ENCODE results near the gene ARL2. TPM values are rescaled to one million over a fixed set of nuclear protein-coding genes. Genes with fewer than 3 reads are reported as not detected.
A peak's percentile ranks its signal among the peaks of the same experiment; 100 is the strongest.

ARL2 gene
- total RNA-seq, 4 donors from 2014 or later: 64.4 to 103 (median 77.2) TPM

- Histone ChIP-seq H3K4me3 (peak overlapping the region; percentile 48 to 85 (median 77)), H3K27ac (peak overlapping the region; percentile 90 to 99 (median 98)), H3K36me3 (peaks cover 0 to 6% (median 0%) of the 10 kb centered on the region in 3 donors), H3K9me3 (no peaks in the 10 kb centered on the region), H3K27me3 (no peaks in the 10 kb centered on the region), H3K4me1 (peaks cover 2 to 22% (median 7%) of the 10 kb centered on the region in 4 donors)
- DNase-seq: peak; percentile 93 to 97 (median 95)
- TF ChIP-seq POLR2A (IDR thresholded peaks at IDR 0.05) (peak; percentile 63 to 70), CTCF (IDR thresholded peaks at IDR 0.05) (peak; percentile 62 to 95 (median 84))
Measured at GRCh38 chr11:65013130-65013887, 651 bp upstream of the ARL2 start.

GRCh38 chr11:65014726-65015227 is 817 bp downstream of the ARL2 start:
- no peaks in the 10 kb centered on the region for H3K27me3 ChIP-seq
- DNase-seq: no peak
- peaks cover 2 to 22% (median 7%) of the 10 kb centered on the region in 4 donors for H3K4me1 ChIP-seq
- H3K4me3 ChIP-seq: peak overlapping the region; percentile 48 to 85 (median 77)
- TF ChIP-seq POLR2A (IDR thresholded peaks at IDR 0.05) (no peak), CTCF (IDR thresholded peaks at IDR 0.05) (no peak)
- H3K9me3 ChIP-seq: no peaks in the 10 kb centered on the region
- peaks cover 0 to 13% (median 0%) of the 10 kb centered on the region in 3 donors for H3K36me3 ChIP-seq
- peak overlapping the region; percentile 90 to 99 (median 98) for H3K27ac ChIP-seq

GRCh38 chr11:65016705-65017104 is 2.7 kb downstream of the ARL2 start:
- peaks cover 0 to 24% (median 0%) of the 10 kb centered on the region in 3 donors for H3K36me3 ChIP-seq
- no peak for DNase-seq
- no peak overlapping the region for H3K4me3 ChIP-seq
- H3K27ac ChIP-seq: no peak overlapping the region
- peaks cover 2 to 22% (median 7%) of the 10 kb centered on the region in 4 donors for H3K4me1 ChIP-seq
- TF ChIP-seq POLR2A (IDR thresholded peaks at IDR 0.05) (no peak), CTCF (IDR thresholded peaks at IDR 0.05) (no peak)
- no peaks in the 10 kb centered on the region for H3K9me3 ChIP-seq
- H3K27me3 ChIP-seq: no peaks in the 10 kb centered on the region

- Histone ChIP-seq H3K36me3 (peaks cover 0 to 24% (median 0%) of the 10 kb centered on the region in 3 donors), H3K27me3 (no peaks in the 10 kb centered on the region), H3K27ac (no peak overlapping the region), H3K9me3 (no peaks in the 10 kb centered on the region), H3K4me1 (peaks cover 2 to 18% (median 7%) of the 10 kb centered on the region in 4 donors), H3K4me3 (no peak overlapping the region)
- TF ChIP-seq CTCF (IDR thresholded peaks at IDR 0.05): no peak
- TF ChIP-seq POLR2A (IDR thresholded peaks at IDR 0.05): no peak
- DNase-seq: no peak
Measured at GRCh38 chr11:65017937-65018336, 4.0 kb downstream of the ARL2 start.

GRCh38 chr11:65019824-65020223 is 5.9 kb downstream of the ARL2 start:
- H3K4me1 ChIP-seq: peaks cover 0 to 12% (median 5%) of the 10 kb centered on the region in 4 donors
- TF ChIP-seq CTCF (IDR thresholded peaks at IDR 0.05) (no peak), POLR2A (IDR thresholded peaks at IDR 0.05) (no peak)
- H3K27me3 ChIP-seq: no peaks in the 10 kb centered on the region
- H3K27ac ChIP-seq: no peak overlapping the region
- peaks cover 0 to 24% (median 0%) of the 10 kb centered on the region in 3 donors for H3K36me3 ChIP-seq
- DNase-seq: no peak
- H3K9me3 ChIP-seq: no peaks in the 10 kb centered on the region
- no peak overlapping the region for H3K4me3 ChIP-seq

Data from Peyer's patch (tissue), 4 donors.